ENCODE data around the gene CD82. TPM values are rescaled to one million over a fixed set of nuclear protein-coding genes. Genes with fewer than 3 reads are reported as not detected.
"Not testable (repeated sequence)": the region's sequence is repeated elsewhere in the genome, so short reads cannot be mapped to it uniquely, and the experiment has no call there.

The CD82 gene
- polyA plus RNA-seq, 12 donors, result 44.3 to 1,338 (median 68.5) TPM

- no peak for DNase-seq
Measured at GRCh38 chr11:44659641-44660040, 94.2 kb downstream of the CD82 start.

GRCh38 chr11:44660535-44660934 is 95.1 kb downstream of the CD82 start:
- not testable (repeated sequence) for DNase-seq

DNA sequence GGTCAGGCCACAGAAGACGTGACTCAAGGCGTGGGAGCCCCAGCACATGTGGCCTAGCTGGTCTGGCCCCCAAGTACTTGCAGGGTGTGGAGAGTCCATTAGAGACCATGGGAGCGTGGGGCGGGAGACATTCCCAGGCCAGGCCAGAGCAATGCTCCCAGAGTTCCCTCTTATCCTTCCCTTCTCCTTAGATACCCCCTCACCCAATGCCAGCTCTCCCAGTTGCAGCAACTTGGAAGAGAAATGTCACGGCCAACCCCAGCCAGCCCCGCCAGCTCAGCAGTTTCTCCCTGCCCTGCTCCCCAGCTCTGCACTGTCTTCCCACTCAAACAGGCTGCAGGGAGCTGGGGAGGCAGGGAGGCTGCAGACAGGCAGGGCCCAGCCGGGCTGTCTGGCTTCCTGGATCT is 95.9 kb downstream of the CD82 start:
- no peak for DNase-seq

Other genes with a start within 250 kb of the CD82 start
- gene TSPAN18, start 161.3 kb downstream of the CD82 start, polyA plus RNA-seq (ENCODE audit: insufficient read length in 12 of 12), result 10 to 100 TPM in 11 of 12 donors, not detected in 1; 37.3 to 67.7 (median 41.7) TPM

All from muscle of arm (tissue), 12 donors.